ENCODE results near the gene GRK5.
"Not testable (repeated sequence)": the region's sequence is repeated elsewhere in the genome, so short reads cannot be mapped to it uniquely, and the experiment has no call there.

Gene GRK5

DNA sequence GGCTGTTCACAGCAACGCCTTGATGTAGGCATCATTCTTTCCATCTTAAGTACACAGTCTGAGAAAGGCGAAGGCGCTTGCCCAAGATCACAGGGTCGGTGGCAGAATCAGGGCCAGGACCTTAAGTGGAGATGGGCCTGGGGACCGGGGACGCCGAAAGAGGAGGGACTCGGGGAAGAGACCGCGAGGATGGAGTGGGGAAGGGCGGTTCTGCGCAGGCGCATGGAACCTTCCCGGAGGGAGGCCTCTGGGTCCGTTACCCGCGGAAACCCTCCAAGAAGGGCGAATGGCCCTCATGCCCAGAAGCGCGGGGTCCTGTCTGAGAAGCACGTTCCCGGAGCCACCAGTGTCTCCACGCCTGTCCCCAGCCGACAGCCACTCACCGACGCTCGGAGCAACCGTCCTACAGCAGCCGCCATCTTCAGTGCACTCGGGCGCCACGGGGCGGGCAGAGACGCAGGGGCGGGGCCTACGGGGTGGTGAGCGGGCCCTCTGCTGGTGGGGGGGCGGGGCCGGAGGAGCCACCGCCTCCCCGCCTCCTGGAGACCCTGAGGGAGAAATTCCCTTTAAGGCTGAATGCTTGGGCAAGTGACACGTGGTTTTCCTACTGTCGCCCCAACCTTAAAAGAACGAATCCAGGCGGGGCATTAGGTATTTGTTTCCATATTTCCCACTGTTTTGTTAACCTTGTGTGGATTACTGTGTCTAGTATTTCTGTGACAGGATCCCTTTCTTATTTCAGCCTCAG is 28.8 kb upstream of the GRK5 start, which contains the start of gene PRDX3:
Gene PRDX3, minus strand, starts transcription at position 441 of the 748 bp plus-strand sequence. Its CDS starts 22 bp downstream, at position 419.
- H3K36me3 ChIP-seq = peaks cover 25% of the 10 kb centered on the region
- H3K9me3 ChIP-seq = no peaks in the 10 kb centered on the region

DNA sequence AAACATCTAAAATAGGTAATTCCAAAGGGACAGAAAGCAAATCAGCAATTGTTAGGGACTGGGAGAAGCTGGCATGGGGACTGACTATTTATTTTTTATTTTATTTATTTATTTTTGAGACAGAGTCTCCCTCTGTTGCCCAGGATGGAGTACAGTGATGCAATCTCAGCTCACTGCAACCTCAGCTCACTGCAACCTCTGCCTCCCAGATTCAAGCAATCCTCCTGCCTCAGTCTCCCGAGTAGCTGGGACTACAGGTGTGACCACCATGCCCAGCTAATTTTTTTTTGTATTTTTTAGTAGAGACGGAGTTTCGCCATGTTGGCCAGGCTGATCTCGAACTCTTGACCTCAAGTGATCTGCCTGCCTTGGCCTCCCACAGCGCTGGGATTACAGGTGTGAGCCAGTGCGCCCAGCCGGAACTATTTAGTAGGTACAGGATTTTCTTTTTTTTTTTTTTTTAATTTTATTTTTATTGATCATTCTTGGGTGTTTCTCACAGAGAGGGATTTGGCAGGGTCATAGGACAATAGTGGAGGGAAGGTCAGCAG is 26.4 kb upstream of the GRK5 start:
- not testable (repeated sequence) for H3K4me3 ChIP-seq (ENCODE audit: low read depth, low read length); H3K9me3 ChIP-seq; H3K4me1 ChIP-seq; DNase-seq; H3K27me3 ChIP-seq
- peaks cover 12% of the 10 kb centered on the region for H3K36me3 ChIP-seq

More for the DNA sequence above, 28.8 kb upstream of the GRK5 start, which contains the start of gene PRDX3:
- H3K4me1 ChIP-seq = peaks cover 8% of the 10 kb centered on the region
- TF ChIP-seq, protein P1, sequence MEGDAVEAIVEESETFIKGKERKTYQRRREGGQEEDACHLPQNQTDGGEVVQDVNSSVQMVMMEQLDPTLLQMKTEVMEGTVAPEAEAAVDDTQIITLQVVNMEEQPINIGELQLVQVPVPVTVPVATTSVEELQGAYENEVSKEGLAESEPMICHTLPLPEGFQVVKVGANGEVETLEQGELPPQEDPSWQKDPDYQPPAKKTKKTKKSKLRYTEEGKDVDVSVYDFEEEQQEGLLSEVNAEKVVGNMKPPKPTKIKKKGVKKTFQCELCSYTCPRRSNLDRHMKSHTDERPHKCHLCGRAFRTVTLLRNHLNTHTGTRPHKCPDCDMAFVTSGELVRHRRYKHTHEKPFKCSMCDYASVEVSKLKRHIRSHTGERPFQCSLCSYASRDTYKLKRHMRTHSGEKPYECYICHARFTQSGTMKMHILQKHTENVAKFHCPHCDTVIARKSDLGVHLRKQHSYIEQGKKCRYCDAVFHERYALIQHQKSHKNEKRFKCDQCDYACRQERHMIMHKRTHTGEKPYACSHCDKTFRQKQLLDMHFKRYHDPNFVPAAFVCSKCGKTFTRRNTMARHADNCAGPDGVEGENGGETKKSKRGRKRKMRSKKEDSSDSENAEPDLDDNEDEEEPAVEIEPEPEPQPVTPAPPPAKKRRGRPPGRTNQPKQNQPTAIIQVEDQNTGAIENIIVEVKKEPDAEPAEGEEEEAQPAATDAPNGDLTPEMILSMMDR (IDR thresholded peaks at IDR 0.05; ENCODE audit: low read depth, low read length) = no peak
- H3K27me3 ChIP-seq = no peaks in the 10 kb centered on the region
- peak; percentile 96 for DNase-seq
- peak within 1 kb of the TSS; percentile 93 for H3K4me3 ChIP-seq (ENCODE audit: low read depth, low read length)

DNA sequence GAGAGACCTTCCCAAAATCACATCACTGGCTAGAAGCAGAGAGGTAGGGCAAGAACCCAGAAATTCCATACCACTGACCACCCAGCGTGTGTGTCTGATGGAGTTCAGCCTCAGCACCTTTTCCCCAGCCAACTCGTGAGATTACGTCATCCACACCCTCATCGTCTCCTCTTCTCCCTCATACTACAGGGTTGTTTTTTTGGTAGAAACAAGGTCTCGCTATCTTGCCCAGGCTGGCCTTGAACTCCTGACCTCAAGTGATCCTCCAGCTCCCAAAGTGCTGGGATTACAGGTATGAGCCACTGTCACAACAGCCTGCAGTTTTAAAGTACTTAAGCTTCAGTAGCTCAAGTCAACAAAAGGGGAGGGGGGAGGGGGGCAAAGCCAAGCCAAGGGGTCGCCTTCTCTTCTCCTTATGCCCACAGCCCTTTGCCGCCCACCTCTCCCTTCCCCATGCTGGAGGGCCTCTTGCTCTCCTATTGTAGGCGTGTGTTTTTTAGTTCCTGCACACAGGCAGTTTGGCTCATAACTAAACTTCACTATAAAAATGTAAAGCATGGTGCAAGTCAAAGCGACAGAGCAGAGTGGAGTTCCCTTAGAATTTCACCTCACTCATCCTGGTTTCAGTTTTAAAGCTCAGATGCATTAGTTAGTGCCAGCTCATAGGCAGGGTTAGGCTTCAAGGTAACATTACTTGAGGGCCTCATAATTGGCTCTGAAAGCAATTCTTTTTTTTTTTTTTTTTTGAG is 23.5 kb upstream of the GRK5 start:
- Histone ChIP-seq H3K36me3 (no peaks in the 10 kb centered on the region), H3K27me3 (no peaks in the 10 kb centered on the region), H3K4me3 (ENCODE audit: low read depth, low read length) (no peak overlapping the region), H3K4me1 (peaks cover 3% of the 10 kb centered on the region; the same call in 1 of the 2 replicates), H3K9me3 (no peaks in the 10 kb centered on the region)
- TF ChIP-seq, protein P1 (IDR thresholded peaks at IDR 0.05; ENCODE audit: low read depth, low read length) = no peak
- DNase-seq = no peak

DNA sequence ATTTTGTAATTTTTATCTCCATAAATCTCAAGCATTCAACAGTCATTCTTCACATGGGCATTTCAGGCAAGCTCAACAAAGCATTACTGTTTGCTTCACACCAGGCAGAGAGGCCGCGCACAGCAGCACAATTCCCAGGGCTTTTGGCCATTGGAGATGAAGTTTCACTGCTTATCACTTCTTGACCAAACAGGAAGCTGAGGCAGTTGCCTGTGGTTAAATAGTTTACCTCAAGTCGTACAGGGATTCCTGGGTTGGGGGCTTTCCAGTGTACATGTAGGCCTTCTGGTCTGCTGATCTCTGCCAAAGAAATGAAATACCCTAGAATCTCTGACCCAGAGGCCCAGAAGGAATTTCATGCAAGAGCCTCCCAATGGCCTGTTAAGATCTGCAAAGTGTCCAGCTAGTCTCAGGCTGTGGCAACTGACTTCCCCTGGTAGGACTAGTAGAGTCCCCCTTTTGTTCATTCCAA is 17.5 kb upstream of the GRK5 start:
- Histone ChIP-seq H3K4me1 (no peaks in the 10 kb centered on the region), H3K4me3 (ENCODE audit: low read depth, low read length) (no peak overlapping the region), H3K27me3 (no peaks in the 10 kb centered on the region), H3K9me3 (no peaks in the 10 kb centered on the region), H3K36me3 (no peaks in the 10 kb centered on the region)
- DNase-seq = no peak
- TF ChIP-seq, protein P1 (IDR thresholded peaks at IDR 0.05; ENCODE audit: low read depth, low read length) = no peak

DNA sequence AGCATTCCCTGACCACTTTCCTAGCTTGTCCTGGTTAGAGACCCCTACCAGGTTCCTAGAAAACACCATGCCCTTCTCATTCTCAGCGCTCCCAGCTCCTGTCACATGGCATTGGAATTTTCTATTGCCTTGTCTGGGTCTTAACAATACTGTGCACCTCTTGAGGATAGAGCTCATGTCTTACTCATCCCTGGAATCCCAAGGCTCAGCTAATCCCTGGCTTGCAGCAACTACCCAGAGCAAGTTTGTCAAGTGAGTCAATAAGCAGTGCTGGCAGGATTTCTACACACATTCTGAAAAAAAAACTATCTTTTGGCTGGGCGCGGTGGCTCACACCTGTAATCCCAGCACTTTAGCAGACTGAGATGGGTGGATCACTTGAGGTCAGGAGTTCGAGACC is 17.0 kb upstream of the GRK5 start:
- H3K27me3 ChIP-seq = no peaks in the 10 kb centered on the region
- no peaks in the 10 kb centered on the region for H3K4me1 ChIP-seq
- H3K36me3 ChIP-seq = no peaks in the 10 kb centered on the region
- TF ChIP-seq, protein P1 (IDR thresholded peaks at IDR 0.05; ENCODE audit: low read depth, low read length) = no peak
- no peaks in the 10 kb centered on the region for H3K9me3 ChIP-seq
- DNase-seq = no peak
- no peak overlapping the region for H3K4me3 ChIP-seq (ENCODE audit: low read depth, low read length)

DNA sequence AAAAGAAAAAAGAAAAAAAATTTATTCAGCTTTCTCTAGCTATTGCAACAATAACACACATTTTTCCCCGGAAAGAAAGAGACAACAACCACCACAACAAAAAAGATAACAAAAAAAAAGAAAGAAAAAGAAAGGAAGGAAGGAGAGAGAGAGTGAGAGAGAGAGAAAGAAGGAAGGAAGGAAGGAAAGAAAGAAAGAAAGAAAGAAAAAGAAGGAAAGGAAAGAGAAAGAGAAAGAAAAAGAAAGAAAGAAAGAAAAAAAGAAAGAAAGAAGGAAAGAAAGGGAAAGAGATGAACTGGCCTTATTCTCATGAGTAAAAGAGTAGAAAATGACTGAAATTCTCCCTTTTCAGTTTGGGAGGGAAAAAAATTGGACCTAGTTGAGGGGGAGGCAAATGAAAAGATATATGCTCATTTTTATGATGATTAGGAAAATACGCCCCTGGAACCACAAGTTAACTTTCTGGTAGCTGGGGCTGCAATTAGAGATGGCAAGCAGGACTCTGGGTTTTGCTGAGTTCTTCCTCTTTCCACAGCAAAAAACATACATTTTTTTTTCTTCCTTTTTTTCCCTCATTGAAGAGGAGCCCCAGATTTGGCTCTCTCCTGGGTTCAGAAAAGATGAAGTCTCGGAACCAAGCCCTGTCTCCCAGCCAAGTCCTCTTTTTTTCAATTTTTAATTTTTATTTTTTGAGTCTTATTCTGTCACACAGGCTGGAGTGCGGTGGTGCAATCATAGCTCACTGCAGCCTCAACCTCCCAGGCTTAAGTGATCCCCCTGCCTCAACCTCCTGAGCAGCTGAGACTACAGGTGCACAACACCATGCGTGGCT is 16.2 kb upstream of the GRK5 start:
- Histone ChIP-seq H3K4me3 (ENCODE audit: low read depth, low read length) (no peak overlapping the region), H3K9me3 (no peaks in the 10 kb centered on the region), H3K4me1 (no peaks in the 10 kb centered on the region), H3K36me3 (no peaks in the 10 kb centered on the region), H3K27me3 (no peaks in the 10 kb centered on the region)
- DNase-seq = no peak
- TF ChIP-seq, protein P1 (IDR thresholded peaks at IDR 0.05; ENCODE audit: low read depth, low read length) = no peak
